ENCODE measurements around the gene POTEF. TPM values are rescaled to one million over a fixed set of nuclear protein-coding genes. Genes with fewer than 3 reads are reported as not detected.
"Not testable (repeated sequence)": the region's sequence is repeated elsewhere in the genome, so short reads cannot be mapped to it uniquely, and the experiment has no call there.

POTEF gene
- not detected for polyA plus RNA-seq (2012; ENCODE audit: low read depth, missing spikeins)

DNA sequence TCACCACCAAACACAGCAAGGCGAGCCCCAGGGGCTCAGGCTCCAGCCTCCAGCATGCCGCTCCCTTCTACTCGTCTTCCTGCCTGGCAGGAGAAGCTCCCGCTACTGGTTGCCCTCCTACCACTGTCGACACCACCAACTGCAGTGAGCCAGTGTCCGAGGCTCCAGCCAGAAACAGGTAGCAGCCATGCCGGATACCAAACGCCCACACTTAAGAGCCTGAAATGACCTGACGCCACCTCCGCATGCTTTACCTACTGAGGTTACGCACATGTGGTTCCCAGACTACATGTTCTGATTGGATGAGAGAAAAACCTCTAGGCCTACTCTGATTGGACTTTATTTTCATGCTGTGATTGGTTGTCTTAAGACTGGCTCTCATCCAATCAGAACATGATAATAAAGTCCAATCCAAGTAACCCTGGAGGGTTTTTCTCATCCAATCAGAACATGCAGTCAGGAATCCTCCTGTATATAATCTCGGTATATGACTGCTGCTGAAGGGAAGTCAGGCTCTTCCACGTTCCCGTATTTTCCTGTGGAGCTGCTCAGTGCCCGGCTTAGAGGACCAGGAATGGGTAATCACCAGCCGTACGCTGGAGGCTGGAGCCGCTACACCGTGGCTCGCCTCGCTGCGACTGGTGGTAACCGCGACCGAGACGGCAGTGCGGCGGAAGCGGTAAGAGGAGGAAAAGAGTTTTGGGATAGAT lies at the start of gene POTEF:
Gene POTEF (minus strand): TSS at position 103 of the 710 bp plus-strand sequence. CDS start 8,707 bp downstream, outside the sequence.
- FAIRE-seq; DNase-seq (ENCODE audit: insufficient read length, low spot score): not testable (repeated sequence)

DNA sequence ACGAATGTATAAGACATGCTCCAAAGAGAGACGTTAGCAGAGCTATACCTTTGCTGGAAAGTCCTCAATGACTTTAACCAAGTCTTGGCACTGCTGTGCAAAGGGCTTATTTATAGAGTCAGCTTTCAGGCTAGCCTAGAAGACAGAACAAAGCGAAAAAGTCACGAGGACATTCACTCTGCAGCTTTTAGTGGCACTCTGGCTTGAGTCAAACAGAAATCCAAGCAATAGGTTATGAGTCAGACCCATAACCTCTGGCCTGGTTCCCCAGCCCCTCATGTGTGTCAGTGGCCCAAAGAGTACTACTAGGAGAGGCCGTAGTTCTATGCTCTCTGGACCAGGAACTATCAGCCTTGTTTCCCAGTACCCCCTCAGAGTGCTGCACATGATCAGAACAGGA lies 45.8 kb upstream of the POTEF start:
- peak; percentile 54 for FAIRE-seq
- DNase-seq (ENCODE audit: insufficient read length, low spot score) = not testable (repeated sequence)

GRCh38 chr2:130169896-130170295 lies 40.9 kb upstream of the POTEF start:
- TF ChIP-seq PAX5 (IDR thresholded peaks at IDR 0.05; ENCODE audit: insufficient read depth, low read length, severe bottlenecking) (no peak), SPI1 (IDR thresholded peaks at IDR 0.05; ENCODE audit: low read depth, low read length) (no peak)
- FAIRE-seq (no peak), DNase-seq (ENCODE audit: insufficient read length, low spot score) (no peak)

- not testable (repeated sequence) for DNase-seq (ENCODE audit: insufficient read length, low spot score); FAIRE-seq
Observed at GRCh38 chr2:130169163-130169562, 40.1 kb upstream of the POTEF start.

GRCh38 chr2:130166611-130167010 lies 37.6 kb upstream of the POTEF start:
- FAIRE-seq; DNase-seq (ENCODE audit: insufficient read length, low spot score): not testable (repeated sequence)

GRCh38 chr2:130165293-130166016 lies 36.4 kb upstream of the POTEF start:
- FAIRE-seq (no peak), DNase-seq (ENCODE audit: insufficient read length, low spot score) (no peak)
- TF ChIP-seq POLR2AphosphoS5 (IDR thresholded peaks at IDR 0.05; ENCODE audit: low read depth, low read length) (no peak), SPI1 (IDR thresholded peaks at IDR 0.05; ENCODE audit: low read depth, low read length) (no peak)

DNA sequence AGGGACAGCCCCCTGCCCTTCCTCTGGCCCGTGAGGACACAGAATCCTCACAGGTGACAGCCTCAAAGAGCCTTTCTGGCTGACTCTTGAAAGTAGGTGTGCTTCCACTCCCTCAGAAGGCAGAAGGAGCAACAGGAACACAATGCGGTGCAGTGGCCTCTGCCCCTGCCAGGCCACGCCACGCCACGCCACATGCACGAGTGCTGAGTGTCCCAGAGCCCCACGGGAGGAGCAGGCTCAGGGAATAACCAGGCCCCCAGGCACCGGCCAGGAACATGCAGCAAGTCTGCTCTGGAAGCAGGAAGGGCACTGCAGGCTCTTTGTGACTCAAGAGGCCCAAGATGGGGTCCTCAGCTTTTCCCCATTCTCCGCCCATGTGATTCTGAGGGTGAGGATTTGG lies 33.9 kb upstream of the POTEF start:
- no peak for TF ChIP-seq SPI1 (IDR thresholded peaks at IDR 0.05; ENCODE audit: low read depth, low read length)
- DNase-seq (ENCODE audit: insufficient read length, low spot score) (no peak), FAIRE-seq (no peak)

GRCh38 chr2:130162486-130162885 lies 33.5 kb upstream of the POTEF start:
- not testable (repeated sequence) for DNase-seq (ENCODE audit: insufficient read length, low spot score); FAIRE-seq

DNA sequence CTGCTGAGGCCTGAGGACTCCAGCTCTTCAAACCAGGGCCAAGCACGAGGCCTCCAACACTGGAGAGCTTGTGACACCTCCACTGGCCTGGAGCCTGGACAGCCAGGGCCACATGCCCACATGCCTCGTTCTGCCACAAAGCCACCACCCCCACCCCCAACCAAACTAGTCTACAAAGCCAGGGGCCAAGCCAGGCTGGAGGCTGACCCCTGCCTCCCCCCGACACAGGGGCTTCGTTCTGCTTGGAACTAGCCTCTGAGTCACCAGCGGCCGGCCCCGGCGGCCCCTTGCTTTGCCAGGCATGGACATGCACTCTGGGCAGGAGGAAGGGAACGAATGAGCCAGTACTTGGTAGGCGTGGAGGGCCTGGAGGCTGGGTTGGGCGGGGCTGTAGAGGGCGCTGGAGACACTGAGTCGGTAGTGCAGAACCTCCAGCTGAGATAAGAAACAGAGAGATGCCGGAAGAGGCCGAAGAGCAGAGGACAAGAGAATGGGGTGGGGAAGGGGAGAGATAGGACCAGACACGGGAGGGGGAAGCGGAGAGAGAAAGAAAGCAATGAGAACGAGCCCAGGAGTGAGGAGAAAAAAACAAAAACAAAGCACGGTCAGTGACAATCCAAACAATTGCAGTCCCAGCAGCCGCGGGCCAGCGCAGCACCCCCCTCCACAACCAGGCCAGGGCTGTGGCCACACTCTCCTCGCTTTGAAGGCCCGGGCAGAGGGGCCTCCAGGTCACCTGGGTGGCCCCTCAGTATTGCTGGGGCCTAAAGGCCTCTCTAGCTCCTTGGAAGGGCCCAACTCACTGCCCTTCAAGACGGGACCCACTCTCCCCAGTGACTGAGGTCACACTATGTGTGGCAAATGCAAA lies 32.0 kb upstream of the POTEF start:
- FAIRE-seq; DNase-seq (ENCODE audit: insufficient read length, low spot score): not testable (repeated sequence)

GRCh38 chr2:130160131-130160530 lies 31.1 kb upstream of the POTEF start:
- TF ChIP-seq SPI1 (IDR thresholded peaks at IDR 0.05; ENCODE audit: low read depth, low read length) = no peak
- TF ChIP-seq POLR2AphosphoS5 (IDR thresholded peaks at IDR 0.05; ENCODE audit: low read depth, low read length) = no peak
- no peak for TF ChIP-seq POU2F2 (IDR thresholded peaks at IDR 0.05; ENCODE audit: low read depth, low read length)
- no peak for TF ChIP-seq POLR2A (IDR thresholded peaks at IDR 0.05; ENCODE audit: low read depth, low read length)
- TF ChIP-seq TAF1 (IDR thresholded peaks at IDR 0.05; ENCODE audit: low read depth, low read length) = no peak
- no peak for TF ChIP-seq PAX5 (IDR thresholded peaks at IDR 0.05; ENCODE audit: insufficient read depth, low read length, severe bottlenecking)
- DNase-seq (ENCODE audit: insufficient read length, low spot score) (no peak), FAIRE-seq (no peak)

DNA sequence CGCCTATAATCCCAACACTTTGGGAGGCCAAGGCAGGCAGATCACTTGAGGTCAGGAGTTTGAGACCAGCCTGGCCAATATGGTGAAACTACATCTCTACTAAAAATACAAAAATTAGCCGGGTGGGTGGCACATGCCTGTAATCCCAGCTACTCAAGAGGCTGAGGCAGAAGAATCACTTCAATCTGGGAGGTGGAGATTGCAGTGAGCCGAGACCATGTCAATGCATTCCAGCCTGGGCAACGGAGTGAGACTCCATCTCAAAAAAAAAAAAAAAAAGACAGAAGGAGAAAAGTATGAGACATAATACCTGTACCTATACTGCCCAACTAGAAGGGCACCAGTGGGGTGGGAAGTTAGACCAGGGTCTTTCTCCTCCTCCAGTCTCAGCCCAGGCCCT lies 30.4 kb upstream of the POTEF start:
- FAIRE-seq = not testable (repeated sequence)

GRCh38 chr2:130158631-130159030 lies 29.6 kb upstream of the POTEF start:
- FAIRE-seq = peak; percentile 38
- no peak for TF ChIP-seq SPI1 (IDR thresholded peaks at IDR 0.05; ENCODE audit: low read depth, low read length)
- TF ChIP-seq POLR2A (IDR thresholded peaks at IDR 0.05; ENCODE audit: low read depth, low read length) = no peak
- TF ChIP-seq POLR2AphosphoS5 (IDR thresholded peaks at IDR 0.05; ENCODE audit: low read depth, low read length) = no peak
- TF ChIP-seq PAX5 (IDR thresholded peaks at IDR 0.05; ENCODE audit: insufficient read depth, low read length, severe bottlenecking) = no peak
- no peak for TF ChIP-seq POU2F2 (IDR thresholded peaks at IDR 0.05; ENCODE audit: low read depth, low read length)
- no peak for TF ChIP-seq TAF1 (IDR thresholded peaks at IDR 0.05; ENCODE audit: low read depth, low read length)
- DNase-seq (ENCODE audit: insufficient read length, low spot score) = no peak

More for the DNA sequence above, 30.4 kb upstream of the POTEF start:
- not testable (repeated sequence) for DNase-seq (ENCODE audit: insufficient read length, low spot score)

All from GM12891 (cell line).